Measurements from ENCODE around the gene NXF1. TPM values are rescaled to one million over a fixed set of nuclear protein-coding genes. Genes with fewer than 3 reads are reported as not detected.

The NXF1 gene
- total and polyA plus RNA-seq, 2 of the 13 experiments (the other 11 are each of a cell fraction or from before 2014, with no cell fraction given), result 30.4 to 30.9 TPM

DNA sequence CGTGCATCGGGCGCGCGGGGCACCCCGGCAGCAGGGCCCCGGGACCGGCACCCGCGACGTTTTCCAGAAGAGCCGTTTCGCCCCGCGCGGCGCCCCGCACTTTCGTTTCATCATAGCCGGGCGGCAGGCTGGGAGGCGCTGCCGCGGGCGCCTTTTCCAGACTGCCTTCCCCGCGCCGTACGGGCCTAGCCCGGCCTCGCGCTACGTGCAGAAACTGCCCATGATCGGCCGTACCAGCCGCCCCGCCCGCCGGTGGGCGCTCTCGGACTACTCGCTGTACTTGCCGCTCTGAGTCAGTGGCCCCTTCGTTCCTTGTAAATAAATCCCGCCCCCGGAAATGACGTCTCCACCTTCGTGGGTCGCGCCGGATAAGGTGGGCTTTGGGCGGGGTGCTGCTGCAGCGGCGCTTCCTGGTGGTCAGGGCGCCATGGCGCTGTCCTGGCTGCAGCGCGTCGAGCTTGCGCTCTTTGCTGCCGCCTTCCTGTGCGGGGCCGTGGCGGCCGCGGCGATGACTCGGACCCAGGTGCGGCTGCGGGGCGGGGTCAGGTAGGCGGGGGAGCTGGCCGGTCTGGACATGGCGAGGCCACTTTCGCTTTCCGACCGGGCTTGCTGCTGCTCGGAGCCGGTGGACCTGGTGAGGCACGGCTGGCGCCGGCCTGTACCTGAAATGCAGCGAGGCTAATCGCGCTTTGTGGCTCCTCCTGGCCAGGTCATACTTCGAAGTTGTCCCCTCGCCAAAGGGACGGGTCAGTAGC is 18.1 kb downstream of the NXF1 start, which contains the start of gene TMEM179B (continued):
- TF ChIP-seq ZNF431 (CRISPR knock-in tag; IDR thresholded peaks at IDR 0.05; ENCODE audit: borderline replicate concordance, low read depth) (peak; percentile 35; the same call in 1 of the 2 replicates), SOX5 (CRISPR knock-in tag; IDR thresholded peaks at IDR 0.05; ENCODE audit: borderline replicate concordance) (peak; percentile 50; the same call in 1 of the 2 replicates), RORA (CRISPR knock-in tag; IDR thresholded peaks at IDR 0.05) (no peak), MTF2 (CRISPR knock-in tag; IDR thresholded peaks at IDR 0.05; ENCODE audit: borderline replicate concordance) (0 out of 2 replicates have a peak, but pooled peaks have one; percentile 84), ZNF34 (CRISPR knock-in tag; IDR thresholded peaks at IDR 0.05; ENCODE audit: borderline replicate concordance) (peak; percentile 73; the same call in 1 of the 2 replicates), ZNF225 (CRISPR knock-in tag; IDR thresholded peaks at IDR 0.05) (peak; percentile 31; the same call in 1 of the 2 replicates), PCBP2 (optimal IDR thresholded peaks at IDR 0.05; ENCODE audit: low read depth, low read length, poor library complexity, severe bottlenecking) (no peak), IKZF4 (CRISPR knock-in tag; IDR thresholded peaks at IDR 0.05; ENCODE audit: borderline replicate concordance, low read depth, not compliant biosample characterization) (peak; percentile 86), DNMT1 (CRISPR knock-in tag; IDR thresholded peaks at IDR 0.05) (peak; percentile 84; the same call in 1 of the 2 replicates), JUNB (CRISPR knock-in tag; IDR thresholded peaks at IDR 0.05; ENCODE audit: borderline replicate concordance) (no peak), PPARG (CRISPR knock-in tag; conservative IDR thresholded peaks at IDR 0.05) (peak; percentile 21; the same call in 1 of the 2 replicates), ZNF180 (CRISPR knock-in tag; IDR thresholded peaks at IDR 0.05; ENCODE audit: borderline replicate concordance, low read depth) (no peak), HNF4A (CRISPR knock-in tag; IDR thresholded peaks at IDR 0.05) (no peak), NFIB (CRISPR knock-in tag; IDR thresholded peaks at IDR 0.05; ENCODE audit: borderline replicate concordance) (no peak), ZKSCAN5 (CRISPR knock-in tag; IDR thresholded peaks at IDR 0.05) (no peak), CREB1 (IDR thresholded peaks at IDR 0.05) (peak; percentile 94), CREB1 (CRISPR knock-in tag; IDR thresholded peaks at IDR 0.05) (peak; percentile 97), MYNN (CRISPR knock-in tag; IDR thresholded peaks at IDR 0.05; ENCODE audit: low read depth) (peak; percentile 88; the same call in 1 of the 2 replicates), RBM39 (IDR thresholded peaks at IDR 0.05; ENCODE audit: low read depth, low read length, poor library complexity, severe bottlenecking) (peak; percentile 58), ZMAT3 (CRISPR knock-in tag; conservative IDR thresholded peaks at IDR 0.05) (peak; percentile 94), YEATS4 (CRISPR knock-in tag; IDR thresholded peaks at IDR 0.05; ENCODE audit: borderline replicate concordance) (peak; percentile 89), HIVEP1 (CRISPR knock-in tag; IDR thresholded peaks at IDR 0.05) (no peak; the same call in 1 of the 2 replicates)
- TF ChIP-seq, protein P1, sequence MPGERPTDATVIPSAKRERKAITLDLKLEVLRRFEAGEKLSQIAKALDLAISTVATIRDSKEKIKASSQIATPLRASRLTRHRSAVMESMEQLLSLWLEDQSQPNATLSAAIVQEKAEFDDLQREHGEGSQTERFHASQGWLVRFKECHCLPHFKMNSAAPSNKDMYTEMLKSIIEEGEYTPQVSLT (CRISPR knock-in tag; IDR thresholded peaks at IDR 0.05; ENCODE audit: borderline replicate concordance, low read depth), result no peak
- TF ChIP-seq, protein P2, sequence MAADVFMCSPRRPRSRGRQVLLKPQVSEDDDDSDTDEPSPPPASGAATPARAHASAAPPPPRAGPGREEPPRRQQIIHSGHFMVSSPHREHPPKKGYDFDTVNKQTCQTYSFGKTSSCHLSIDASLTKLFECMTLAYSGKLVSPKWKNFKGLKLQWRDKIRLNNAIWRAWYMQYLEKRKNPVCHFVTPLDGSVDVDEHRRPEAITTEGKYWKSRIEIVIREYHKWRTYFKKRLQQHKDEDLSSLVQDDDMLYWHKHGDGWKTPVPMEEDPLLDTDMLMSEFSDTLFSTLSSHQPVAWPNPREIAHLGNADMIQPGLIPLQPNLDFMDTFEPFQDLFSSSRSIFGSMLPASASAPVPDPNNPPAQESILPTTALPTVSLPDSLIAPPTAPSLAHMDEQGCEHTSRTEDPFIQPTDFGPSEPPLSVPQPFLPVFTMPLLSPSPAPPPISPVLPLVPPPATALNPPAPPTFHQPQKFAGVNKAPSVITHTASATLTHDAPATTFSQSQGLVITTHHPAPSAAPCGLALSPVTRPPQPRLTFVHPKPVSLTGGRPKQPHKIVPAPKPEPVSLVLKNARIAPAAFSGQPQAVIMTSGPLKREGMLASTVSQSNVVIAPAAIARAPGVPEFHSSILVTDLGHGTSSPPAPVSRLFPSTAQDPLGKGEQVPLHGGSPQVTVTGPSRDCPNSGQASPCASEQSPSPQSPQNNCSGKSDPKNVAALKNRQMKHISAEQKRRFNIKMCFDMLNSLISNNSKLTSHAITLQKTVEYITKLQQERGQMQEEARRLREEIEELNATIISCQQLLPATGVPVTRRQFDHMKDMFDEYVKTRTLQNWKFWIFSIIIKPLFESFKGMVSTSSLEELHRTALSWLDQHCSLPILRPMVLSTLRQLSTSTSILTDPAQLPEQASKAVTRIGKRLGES (CRISPR knock-in tag; IDR thresholded peaks at IDR 0.05; ENCODE audit: borderline replicate concordance), result no peak; the same call in 1 of the 2 replicates
- TF ChIP-seq, protein P3, sequence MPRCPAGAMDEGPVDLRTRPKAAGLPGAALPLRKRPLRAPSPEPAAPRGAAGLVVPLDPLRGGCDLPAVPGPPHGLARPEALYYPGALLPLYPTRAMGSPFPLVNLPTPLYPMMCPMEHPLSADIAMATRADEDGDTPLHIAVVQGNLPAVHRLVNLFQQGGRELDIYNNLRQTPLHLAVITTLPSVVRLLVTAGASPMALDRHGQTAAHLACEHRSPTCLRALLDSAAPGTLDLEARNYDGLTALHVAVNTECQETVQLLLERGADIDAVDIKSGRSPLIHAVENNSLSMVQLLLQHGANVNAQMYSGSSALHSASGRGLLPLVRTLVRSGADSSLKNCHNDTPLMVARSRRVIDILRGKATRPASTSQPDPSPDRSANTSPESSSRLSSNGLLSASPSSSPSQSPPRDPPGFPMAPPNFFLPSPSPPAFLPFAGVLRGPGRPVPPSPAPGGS (CRISPR knock-in tag; IDR thresholded peaks at IDR 0.05), result peak; percentile 58
